Stomach (tissue), 9 donors: ENCODE data around the gene TUBA4B. TPM values are rescaled to one million over a fixed set of nuclear protein-coding genes. Genes with fewer than 3 reads are reported as not detected.

Experiments used
- DNase-seq, 2 donors: peaks; one replicate each; pipeline versions ENCODE4 v3.0.0 to v3.0.0-alpha.2; 2013 to 2019
- H3K27ac ChIP-seq, 5 donors: fragments of 200-600 bp in 4 of 5; sonication (generic) in 4 of 5; one replicate each; pipeline ENCODE4 v1.5.1; 2013 to 2019; ENCODE audit warnings: mild to moderate bottlenecking in 1 of 5, moderate library complexity in 1 of 5
- H3K27me3 ChIP-seq, 3 donors: fragments of 200-600 bp; sonication (generic); one replicate each; pipeline ENCODE4 v1.5.1; 2017 to 2019; ENCODE audit warnings: mixed run types in 1 of 3
- H3K36me3 ChIP-seq, 4 donors: fragments of 200-600 bp; sonication (generic); 1 replicate in 3 of 4; 2 replicates in 1 of 4; pipeline ENCODE4 v1.5.1; 2016 to 2019
- H3K4me1 ChIP-seq, 4 donors: fragments of 200-600 bp; sonication (generic); one replicate each; pipeline ENCODE4 v1.5.1; 2016 to 2019
- H3K4me3 ChIP-seq, 4 donors: fragments of 200-600 bp; sonication (generic) in 3 of 4; one replicate each; pipeline ENCODE4 v1.5.1; 2016 to 2019; ENCODE audit warnings: mild to moderate bottlenecking in 1 of 4
- H3K9me3 ChIP-seq, 4 donors: fragments of 200-600 bp; sonication (generic); one replicate each; pipeline ENCODE4 v1.5.1; 2016 to 2019
- EP300 ChIP-seq: sonication (generic); formaldehyde crosslinking; IDR thresholded peaks from one replicate; pipeline ENCODE4 v1.6.1; 2017; ENCODE audit warnings: antibody characterized with exemption
- POLR2A ChIP-seq, 4 donors: fragments of 450-650 bp; IDR thresholded peaks; one replicate each; pipeline ENCODE4 v1.6.1; 2016; ENCODE audit warnings: antibody characterized with exemption in 4 of 4, control low read depth in 2 of 4, mild to moderate bottlenecking in 1 of 4, moderate library complexity in 1 of 4
- POLR2AphosphoS5 ChIP-seq, 3 donors: sonication (generic); formaldehyde crosslinking; IDR thresholded peaks; one replicate each; pipeline ENCODE4 v1.6.1; 2016; ENCODE audit warnings: antibody characterized with exemption in 3 of 3
- WGBS, 5 donors: extraction: QIAGEN DNeasy Blood & Tissue Kit in 3 of 5; methylation state at CpG; one replicate each; pipeline versions ENCODE4 v1.1.5 to v1.1.7; 2013 to 2018; 5-methylcytosine and 5-hydroxymethylcytosine counted together
- intact Hi-C: fragments of 100-400 bp; cut with DNase I; formaldehyde crosslinking; loops from one replicate; pipeline ENCODE4 v1.15.1; 2023; ENCODE audit warnings: low total_unique reads
- polyA plus RNA-seq, 3 donors: library from polyadenylated mRNA; stranded (reverse); fragments of 200-250 nt; gene quantifications; one replicate each; pipeline ENCODE4 v1.2.3, GENCODE V29; 2013
- total RNA-seq, 5 donors: library from RNA; depleted of rRNA; stranded (reverse); fragments of >200 nt; gene quantifications; one replicate each; pipeline versions ENCODE4 v1.1.0 to v1.2.3, GENCODE V29; 2014 to 2016
- TF ChIP-seq, protein P1 (sequence below), 7 experiments: fragments of 450-650 bp in 4 of 7; fragments of 200-600 bp in 3 of 7; sonication (generic) in 3 of 7; IDR thresholded peaks; one replicate each; pipeline ENCODE4 v1.5.1; 2016 to 2019; ENCODE audit warnings: antibody characterized with exemption in 7 of 7, control low read depth in 2 of 7, mild to moderate bottlenecking in 1 of 7
- donor health status: healthy with polysubstance abuse.
- donor health status: Bipolar disorder and iron deficiency.
- donor health status: healthy.

TUBA4B gene
- total and polyA plus RNA-seq, 8 donors = not detected

DNA sequence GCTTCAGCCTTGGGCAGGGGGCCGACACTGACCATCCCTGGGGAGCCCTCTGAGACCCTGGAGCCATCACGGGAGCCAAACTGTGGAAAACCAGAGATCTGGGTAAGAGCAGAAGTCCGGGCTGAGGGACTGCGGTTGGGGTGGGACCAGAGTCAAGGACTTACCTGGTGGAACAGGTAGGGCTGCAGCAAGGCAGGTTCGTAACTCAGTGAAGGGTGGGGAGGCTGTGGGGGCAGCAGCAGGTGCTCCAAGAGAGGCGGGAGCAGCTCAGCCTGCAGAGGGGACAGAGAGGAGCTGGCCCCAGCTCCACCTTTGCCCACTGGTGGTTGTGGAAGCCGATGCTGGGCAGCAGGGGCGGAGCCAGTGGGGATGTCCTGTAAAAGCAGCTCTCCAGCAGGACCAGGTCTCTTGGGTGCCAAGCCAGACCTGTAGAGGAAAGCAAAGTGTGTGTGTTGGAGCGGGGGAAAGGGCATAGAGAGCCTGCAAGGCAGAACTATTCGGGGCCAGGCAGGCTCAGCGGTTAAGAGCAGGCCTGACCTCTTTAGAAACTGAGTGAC, 49.4 kb downstream of the TUBA4B start:
- DNase-seq = no peak
- Histone ChIP-seq H3K4me3 (no peak overlapping the region), H3K9me3 (no peaks in the 10 kb centered on the region), H3K4me1 (peaks cover 0 to 8% (median 5%) of the 10 kb centered on the region in 4 donors), H3K36me3 (no peaks in the 10 kb centered on the region), H3K27ac (no peak overlapping the region), H3K27me3 (peaks cover 0 to 73% (median 21%) of the 10 kb centered on the region in 3 donors)
- 60 to 78% (median 65%) methylated on average over 9 to 11 of the region's 11 CpGs for WGBS, 5 donors
- no peak for TF ChIP-seq EP300
- TF ChIP-seq POLR2AphosphoS5 (IDR thresholded peaks at IDR 0.05) = no peak
- TF ChIP-seq, protein P1, sequence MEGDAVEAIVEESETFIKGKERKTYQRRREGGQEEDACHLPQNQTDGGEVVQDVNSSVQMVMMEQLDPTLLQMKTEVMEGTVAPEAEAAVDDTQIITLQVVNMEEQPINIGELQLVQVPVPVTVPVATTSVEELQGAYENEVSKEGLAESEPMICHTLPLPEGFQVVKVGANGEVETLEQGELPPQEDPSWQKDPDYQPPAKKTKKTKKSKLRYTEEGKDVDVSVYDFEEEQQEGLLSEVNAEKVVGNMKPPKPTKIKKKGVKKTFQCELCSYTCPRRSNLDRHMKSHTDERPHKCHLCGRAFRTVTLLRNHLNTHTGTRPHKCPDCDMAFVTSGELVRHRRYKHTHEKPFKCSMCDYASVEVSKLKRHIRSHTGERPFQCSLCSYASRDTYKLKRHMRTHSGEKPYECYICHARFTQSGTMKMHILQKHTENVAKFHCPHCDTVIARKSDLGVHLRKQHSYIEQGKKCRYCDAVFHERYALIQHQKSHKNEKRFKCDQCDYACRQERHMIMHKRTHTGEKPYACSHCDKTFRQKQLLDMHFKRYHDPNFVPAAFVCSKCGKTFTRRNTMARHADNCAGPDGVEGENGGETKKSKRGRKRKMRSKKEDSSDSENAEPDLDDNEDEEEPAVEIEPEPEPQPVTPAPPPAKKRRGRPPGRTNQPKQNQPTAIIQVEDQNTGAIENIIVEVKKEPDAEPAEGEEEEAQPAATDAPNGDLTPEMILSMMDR (IDR thresholded peaks at IDR 0.05) = no peak
- no peak for TF ChIP-seq POLR2A (IDR thresholded peaks at IDR 0.05)
- intact Hi-C loops = loop anchor here (5.0 to 10.0 kb wide), 2 partner anchors 140 to 278 kb away; partner anchors contain the start of gene NHEJ1

DNA sequence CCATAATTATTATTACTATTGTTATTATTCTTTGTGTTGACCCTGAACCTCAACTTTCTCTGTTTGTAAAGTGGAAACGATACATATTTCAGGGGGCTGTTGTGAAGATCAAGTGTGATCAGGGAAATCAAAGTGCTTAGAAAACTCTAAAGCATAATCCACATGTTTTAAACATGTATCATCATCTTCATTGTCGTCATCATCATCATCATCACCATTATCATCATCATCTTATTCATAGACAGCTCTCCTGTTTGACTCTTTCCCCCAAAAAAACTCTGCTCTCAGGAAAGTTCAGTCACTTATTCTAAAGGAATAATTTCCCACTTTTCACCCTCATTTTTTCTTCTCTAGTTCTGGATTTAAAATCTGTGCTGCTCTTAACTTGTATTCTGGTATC, 51.2 kb downstream of the TUBA4B start:
- TF ChIP-seq, protein P1 (IDR thresholded peaks at IDR 0.05) = no peak
- no peak for TF ChIP-seq POLR2AphosphoS5 (IDR thresholded peaks at IDR 0.05)
- TF ChIP-seq POLR2A (IDR thresholded peaks at IDR 0.05) = no peak
- TF ChIP-seq EP300 = no peak
- H3K4me3 ChIP-seq = no peak overlapping the region
- peaks cover 0 to 2% (median 0%) of the 10 kb centered on the region in 4 donors for H3K9me3 ChIP-seq
- intact Hi-C loops = loop anchor here (5.0 to 10.0 kb wide), 2 partner anchors 142 to 279 kb away; partner anchors contain the start of gene NHEJ1
- no peak for DNase-seq
- no peaks in the 10 kb centered on the region for H3K36me3 ChIP-seq
- no peak overlapping the region for H3K27ac ChIP-seq
- H3K4me1 ChIP-seq = peaks cover 0 to 13% (median 6%) of the 10 kb centered on the region in 4 donors
- H3K27me3 ChIP-seq = peaks cover 6 to 87% (median 39%) of the 10 kb centered on the region in 3 donors
- WGBS, 5 donors = 50 to 61% (median 56%) methylated on average over 2 of the region's 2 CpGs

DNA sequence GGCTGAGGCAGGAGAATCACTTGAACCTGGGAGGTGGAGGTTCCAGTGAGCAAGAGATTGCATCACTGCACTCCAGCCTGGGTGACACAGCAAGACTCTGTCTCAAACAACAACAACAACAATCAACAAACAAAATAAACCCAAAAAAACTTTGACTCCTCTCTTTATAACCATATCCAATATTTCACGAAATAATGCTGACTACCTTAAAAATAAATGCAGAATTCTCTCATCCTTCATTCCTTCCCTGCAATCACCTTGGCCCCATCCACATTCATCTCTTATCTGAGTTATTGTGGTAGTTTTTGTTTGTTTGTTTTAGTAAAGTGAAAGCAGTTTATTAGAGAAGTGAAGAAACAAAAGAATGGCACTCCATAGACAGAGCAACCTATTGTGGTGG, 53.0 kb downstream of the TUBA4B start:
- Histone ChIP-seq H3K36me3 (no peaks in the 10 kb centered on the region), H3K27me3 (peaks cover 8 to 91% (median 40%) of the 10 kb centered on the region in 3 donors), H3K4me3 (no peak overlapping the region), H3K27ac (no peak overlapping the region), H3K9me3 (peaks cover 0 to 5% (median 0%) of the 10 kb centered on the region in 4 donors), H3K4me1 (peaks cover 0 to 16% (median 8%) of the 10 kb centered on the region in 4 donors)
- TF ChIP-seq EP300 = no peak
- no peak for TF ChIP-seq POLR2A (IDR thresholded peaks at IDR 0.05)
- no peak for TF ChIP-seq POLR2AphosphoS5 (IDR thresholded peaks at IDR 0.05)
- TF ChIP-seq, protein P1 (IDR thresholded peaks at IDR 0.05) = no peak
- no peak for DNase-seq
- 74 to 92% (median 77%) methylated on average over 1 of the region's 1 CpG for WGBS, 5 donors
- intact Hi-C loops = loop anchor here (10.0 kb wide), 1 partner anchor 281 kb away; no protein-coding TSS in a partner anchor

DNA sequence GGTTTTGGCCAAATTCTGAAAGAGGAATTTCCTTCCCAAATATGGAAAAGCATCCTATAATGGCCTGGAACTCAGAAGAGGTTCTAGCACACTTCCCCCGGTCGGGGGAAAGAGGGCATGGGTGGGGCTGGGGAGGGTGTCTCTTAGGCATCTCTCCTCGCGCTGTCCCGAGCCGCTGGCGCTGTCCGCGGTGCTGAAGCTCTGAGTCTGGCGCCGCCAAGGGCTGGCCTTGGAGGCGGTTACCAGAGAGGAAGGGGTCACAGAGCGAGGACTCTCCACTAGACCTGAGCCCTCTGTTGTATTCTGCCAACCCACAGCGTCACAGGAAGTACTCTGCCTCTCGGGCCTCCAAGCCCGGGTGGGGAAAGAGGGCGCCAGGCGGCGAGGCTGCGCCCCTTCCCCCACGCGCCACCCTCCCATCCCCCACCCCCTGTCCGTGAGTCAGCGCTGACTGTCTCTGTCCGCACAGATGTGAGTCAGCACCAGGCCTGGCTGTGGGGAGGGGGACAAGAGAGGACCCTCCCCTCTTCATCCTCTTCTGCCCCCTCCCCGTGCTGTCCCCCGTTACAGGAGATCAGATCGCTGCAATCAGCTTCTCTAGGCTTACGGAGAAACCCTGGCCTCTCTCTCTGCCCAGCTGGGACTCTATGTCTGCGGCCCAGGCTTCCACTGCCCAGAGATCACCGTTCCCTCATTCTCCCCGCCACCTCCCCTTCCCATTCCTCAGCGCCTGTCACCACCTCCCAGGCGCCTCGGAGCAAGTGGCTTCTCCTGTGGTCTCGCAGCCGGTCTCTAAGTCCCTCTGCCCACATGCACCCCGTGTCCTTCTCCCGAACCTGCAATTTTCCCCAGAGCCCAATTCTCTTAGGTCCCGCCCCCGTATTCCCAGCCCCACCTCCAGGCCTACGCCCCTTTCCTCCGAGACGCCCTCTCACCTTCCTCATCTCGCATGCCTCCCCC, 55.4 kb downstream of the TUBA4B start:
- peaks cover 0 to 16% (median 8%) of the 10 kb centered on the region in 4 donors for H3K4me1 ChIP-seq
- intact Hi-C loops = loop anchor here (10.0 kb wide), 1 partner anchor 284 kb away; no protein-coding TSS in a partner anchor
- peaks cover 8 to 87% (median 32%) of the 10 kb centered on the region in 3 donors for H3K27me3 ChIP-seq
- no peak for TF ChIP-seq POLR2AphosphoS5 (IDR thresholded peaks at IDR 0.05)
- TF ChIP-seq EP300 = no peak
- no peak for TF ChIP-seq POLR2A (IDR thresholded peaks at IDR 0.05)
- TF ChIP-seq, protein P1 (IDR thresholded peaks at IDR 0.05) = no peak
- H3K9me3 ChIP-seq = peaks cover 0 to 5% (median 0%) of the 10 kb centered on the region in 4 donors
- H3K4me3 ChIP-seq = peak overlapping the region in 1 of 4 donors; percentile 9
- peak; percentile 52 to 88 for DNase-seq
- H3K27ac ChIP-seq = peak overlapping the region in 2 of 5 donors; percentile 17 to 37
- WGBS, 5 donors = 5 to 8% (median 7%) methylated on average over 40 to 45 of the region's 45 CpGs
- no peaks in the 10 kb centered on the region for H3K36me3 ChIP-seq
